ENCODE measurements around the gene PYGB. TPM values are rescaled to one million over a fixed set of nuclear protein-coding genes. Genes with fewer than 3 reads are reported as not detected.
A peak's percentile ranks its signal among the peaks of the same experiment; 100 is the strongest.

Gene PYGB
- polyA plus RNA-seq, 4 donors: 25.7 to 38.4 (median 32.7) TPM

GRCh38 chr20:25223765-25224720 lies 23.8 kb upstream of the PYGB start:
- DNase-seq (no peak), FAIRE-seq (no peak)
- 93 to 95% (median 94%) methylated on average over 24 of the region's 24 CpGs for WGBS, 3 donors
- H3K36me3 ChIP-seq (ENCODE audit: control insufficient read depth in 3 of 3, insufficient read depth in 2 of 3, low read depth in 1 of 3, low read length in 3 of 3): peaks cover 4 to 77% (median 6%) of the 10 kb centered on the region in 3 donors
- no peak overlapping the region for H3K4me3 ChIP-seq (ENCODE audit: low read depth in 1 of 3, low read length in 3 of 3)
- no peak overlapping the region for H3K27ac ChIP-seq (ENCODE audit: low read depth in 1 of 3, low read length in 2 of 3)
- H3K27me3 ChIP-seq (ENCODE audit: control insufficient read depth in 3 of 3, insufficient read depth in 3 of 3, low read length in 3 of 3): no peaks in the 10 kb centered on the region
- peaks cover 0 to 8% (median 0%) of the 10 kb centered on the region in 3 donors for H3K4me1 ChIP-seq (ENCODE audit: control insufficient read depth in 3 of 3, insufficient read depth in 2 of 3, low read depth in 1 of 3, low read length in 2 of 3)
- H3K9me3 ChIP-seq (ENCODE audit: control insufficient read depth in 2 of 2, insufficient read depth in 1 of 2, low read depth in 1 of 2, low read length in 1 of 2): no peaks in the 10 kb centered on the region

- 95 to 97% (median 97%) methylated on average over 15 to 16 of the region's 16 CpGs for WGBS, 3 donors
- Histone ChIP-seq H3K36me3 (ENCODE audit: control insufficient read depth in 3 of 3, insufficient read depth in 2 of 3, low read depth in 1 of 3, low read length in 3 of 3) (peaks cover 4 to 71% (median 6%) of the 10 kb centered on the region in 3 donors), H3K9me3 (ENCODE audit: control insufficient read depth in 2 of 2, insufficient read depth in 1 of 2, low read depth in 1 of 2, low read length in 1 of 2) (no peaks in the 10 kb centered on the region), H3K4me3 (ENCODE audit: low read depth in 1 of 3, low read length in 3 of 3) (no peak overlapping the region), H3K27ac (ENCODE audit: low read depth in 1 of 3, low read length in 2 of 3) (no peak overlapping the region), H3K27me3 (ENCODE audit: control insufficient read depth in 3 of 3, insufficient read depth in 3 of 3, low read length in 3 of 3) (no peaks in the 10 kb centered on the region), H3K4me1 (ENCODE audit: control insufficient read depth in 3 of 3, insufficient read depth in 2 of 3, low read depth in 1 of 3, low read length in 2 of 3) (peaks cover 0 to 8% (median 0%) of the 10 kb centered on the region in 3 donors)
- DNase-seq: no peak
- FAIRE-seq: no peak
These were observed 22.9 kb upstream of the PYGB start for GRCh38 chr20:25224941-25225340.

DNA sequence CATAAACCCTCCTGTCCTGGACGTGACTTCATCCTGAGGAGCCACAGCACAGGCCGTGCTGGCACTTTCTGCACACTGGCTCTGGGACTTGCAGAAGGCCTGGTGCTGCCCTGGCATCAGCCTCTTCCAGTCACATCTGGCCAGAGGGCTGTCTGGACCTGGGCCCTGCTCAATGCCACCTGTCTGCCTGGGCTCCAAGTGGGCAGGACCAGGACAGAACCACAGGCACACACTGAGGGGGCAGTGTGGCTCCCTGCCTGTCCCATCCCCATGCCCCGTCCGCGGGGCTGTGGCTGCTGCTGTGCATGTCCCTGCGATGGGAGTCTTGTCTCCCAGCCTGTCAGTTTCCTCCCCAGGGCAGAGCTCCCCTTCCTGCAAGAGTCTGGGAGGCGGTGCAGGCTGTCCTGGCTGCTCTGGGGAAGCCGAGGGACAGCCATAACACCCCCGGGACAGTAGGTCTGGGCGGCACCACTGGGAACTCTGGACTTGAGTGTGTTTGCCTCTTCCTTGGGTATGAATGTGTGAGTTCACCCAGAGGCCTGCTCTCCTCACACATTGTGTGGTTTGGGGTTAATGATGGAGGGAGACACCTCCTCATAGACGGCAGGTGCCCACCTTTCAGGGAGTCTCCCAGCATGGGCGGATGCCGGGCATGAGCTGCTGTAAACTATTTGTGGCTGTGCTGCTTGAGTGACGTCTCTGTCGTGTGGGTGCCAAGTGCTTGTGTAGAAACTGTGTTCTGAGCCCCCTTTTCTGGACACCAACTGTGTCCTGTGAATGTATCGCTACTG lies 22.0 kb upstream of the PYGB start:
- H3K27me3 ChIP-seq (ENCODE audit: control insufficient read depth in 3 of 3, insufficient read depth in 3 of 3, low read length in 3 of 3): no peaks in the 10 kb centered on the region
- DNase-seq (no peak), FAIRE-seq (no peak)
- no peaks in the 10 kb centered on the region for H3K9me3 ChIP-seq (ENCODE audit: control insufficient read depth in 2 of 2, insufficient read depth in 1 of 2, low read depth in 1 of 2, low read length in 1 of 2)
- H3K4me3 ChIP-seq (ENCODE audit: low read depth in 1 of 3, low read length in 3 of 3): no peak overlapping the region
- peaks cover 4 to 62% (median 5%) of the 10 kb centered on the region in 3 donors for H3K36me3 ChIP-seq (ENCODE audit: control insufficient read depth in 3 of 3, insufficient read depth in 2 of 3, low read depth in 1 of 3, low read length in 3 of 3)
- no peak overlapping the region for H3K27ac ChIP-seq (ENCODE audit: low read depth in 1 of 3, low read length in 2 of 3)
- H3K4me1 ChIP-seq (ENCODE audit: control insufficient read depth in 3 of 3, insufficient read depth in 2 of 3, low read depth in 1 of 3, low read length in 2 of 3): peaks cover 0 to 8% (median 0%) of the 10 kb centered on the region in 3 donors
- WGBS, 3 donors: 93 to 98% (median 94%) methylated on average over 16 of the region's 16 CpGs

- WGBS, 3 donors: 81 to 88% (median 82%) methylated on average over 25 to 28 of the region's 28 CpGs
- DNase-seq: no peak
- H3K27me3 ChIP-seq (ENCODE audit: control insufficient read depth in 3 of 3, insufficient read depth in 3 of 3, low read length in 3 of 3): no peaks in the 10 kb centered on the region
- H3K27ac ChIP-seq (ENCODE audit: low read depth in 1 of 3, low read length in 2 of 3): no peak overlapping the region
- no peak overlapping the region for H3K4me3 ChIP-seq (ENCODE audit: low read depth in 1 of 3, low read length in 3 of 3)
- peaks cover 0 to 8% (median 0%) of the 10 kb centered on the region in 3 donors for H3K4me1 ChIP-seq (ENCODE audit: control insufficient read depth in 3 of 3, insufficient read depth in 2 of 3, low read depth in 1 of 3, low read length in 2 of 3)
- H3K36me3 ChIP-seq (ENCODE audit: control insufficient read depth in 3 of 3, insufficient read depth in 2 of 3, low read depth in 1 of 3, low read length in 3 of 3): peaks cover 1 to 54% (median 3%) of the 10 kb centered on the region in 3 donors
- no peak for FAIRE-seq
- no peaks in the 10 kb centered on the region for H3K9me3 ChIP-seq (ENCODE audit: control insufficient read depth in 2 of 2, insufficient read depth in 1 of 2, low read depth in 1 of 2, low read length in 1 of 2)
These were observed 21.2 kb upstream of the PYGB start for GRCh38 chr20:25226433-25227316.

DNA sequence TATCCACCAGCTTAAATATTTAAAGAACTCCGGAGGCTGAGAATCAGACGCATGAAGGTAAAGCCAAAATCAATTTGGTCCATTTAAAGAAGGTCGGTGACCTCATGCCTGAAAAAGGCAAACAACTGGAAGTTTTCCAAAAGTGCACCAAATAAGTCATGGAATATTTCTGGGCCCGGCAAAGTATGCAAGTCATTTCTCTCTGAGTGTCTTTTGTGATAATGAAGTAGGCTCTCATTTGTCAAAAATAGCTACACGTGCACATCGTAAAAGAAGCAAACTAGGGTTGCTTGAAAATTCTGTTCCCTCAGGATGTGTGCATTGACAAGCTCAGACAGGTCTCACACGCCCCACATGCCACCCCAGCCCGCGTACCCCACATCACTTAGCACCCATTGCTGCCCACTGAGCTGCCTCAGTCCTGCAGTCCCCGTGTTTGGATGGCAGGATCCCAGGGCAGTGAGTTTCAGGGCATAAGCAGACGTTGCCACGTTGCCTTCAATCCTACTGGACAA lies 20.5 kb upstream of the PYGB start:
- DNase-seq: no peak
- no peak for FAIRE-seq
- no peaks in the 10 kb centered on the region for H3K27me3 ChIP-seq (ENCODE audit: control insufficient read depth in 3 of 3, insufficient read depth in 3 of 3, low read length in 3 of 3)
- no peaks in the 10 kb centered on the region for H3K9me3 ChIP-seq (ENCODE audit: control insufficient read depth in 2 of 2, insufficient read depth in 1 of 2, low read depth in 1 of 2, low read length in 1 of 2)
- H3K36me3 ChIP-seq (ENCODE audit: control insufficient read depth in 3 of 3, insufficient read depth in 2 of 3, low read depth in 1 of 3, low read length in 3 of 3): peaks cover 0 to 47% (median 3%) of the 10 kb centered on the region in 3 donors
- WGBS, 3 donors: 65 to 76% (median 74%) methylated on average over 12 of the region's 12 CpGs
- no peak overlapping the region for H3K4me3 ChIP-seq (ENCODE audit: low read depth in 1 of 3, low read length in 3 of 3)
- peaks cover 0 to 4% (median 0%) of the 10 kb centered on the region in 3 donors for H3K4me1 ChIP-seq (ENCODE audit: control insufficient read depth in 3 of 3, insufficient read depth in 2 of 3, low read depth in 1 of 3, low read length in 2 of 3)
- H3K27ac ChIP-seq (ENCODE audit: low read depth in 1 of 3, low read length in 2 of 3): peak overlapping the region in 1 of 3 donors; percentile 7

- Histone ChIP-seq H3K4me3 (ENCODE audit: low read depth in 1 of 3, low read length in 3 of 3) (no peak overlapping the region), H3K9me3 (ENCODE audit: control insufficient read depth in 2 of 2, insufficient read depth in 1 of 2, low read depth in 1 of 2, low read length in 1 of 2) (no peaks in the 10 kb centered on the region), H3K36me3 (ENCODE audit: control insufficient read depth in 3 of 3, insufficient read depth in 2 of 3, low read depth in 1 of 3, low read length in 3 of 3) (peaks cover 0 to 29% (median 3%) of the 10 kb centered on the region in 3 donors), H3K27me3 (ENCODE audit: control insufficient read depth in 3 of 3, insufficient read depth in 3 of 3, low read length in 3 of 3) (no peaks in the 10 kb centered on the region), H3K4me1 (ENCODE audit: control insufficient read depth in 3 of 3, insufficient read depth in 2 of 3, low read depth in 1 of 3, low read length in 2 of 3) (peaks cover 0 to under 1% (median 0%) of the 10 kb centered on the region in 3 donors), H3K27ac (ENCODE audit: low read depth in 1 of 3, low read length in 2 of 3) (no peak overlapping the region)
- DNase-seq (no peak), FAIRE-seq (no peak)
- WGBS, 3 donors: 90 to 91% (median 90%) methylated on average over 23 of the region's 23 CpGs
These were observed 18.3 kb upstream of the PYGB start for GRCh38 chr20:25229486-25230165.

GRCh38 chr20:25230166-25230831 lies 17.6 kb upstream of the PYGB start:
- DNase-seq (no peak), FAIRE-seq (no peak)
- WGBS, 3 donors: 78 to 84% (median 84%) methylated on average over 8 of the region's 8 CpGs
- no peak overlapping the region for H3K4me3 ChIP-seq (ENCODE audit: low read depth in 1 of 3, low read length in 3 of 3)
- H3K4me1 ChIP-seq (ENCODE audit: control insufficient read depth in 3 of 3, insufficient read depth in 2 of 3, low read depth in 1 of 3, low read length in 2 of 3): peaks cover 0 to 5% (median 0%) of the 10 kb centered on the region in 3 donors
- peaks cover 0 to 22% (median 3%) of the 10 kb centered on the region in 3 donors for H3K36me3 ChIP-seq (ENCODE audit: control insufficient read depth in 3 of 3, insufficient read depth in 2 of 3, low read depth in 1 of 3, low read length in 3 of 3)
- H3K27me3 ChIP-seq (ENCODE audit: control insufficient read depth in 3 of 3, insufficient read depth in 3 of 3, low read length in 3 of 3): no peaks in the 10 kb centered on the region
- H3K27ac ChIP-seq (ENCODE audit: low read depth in 1 of 3, low read length in 2 of 3): no peak overlapping the region
- H3K9me3 ChIP-seq (ENCODE audit: control insufficient read depth in 2 of 2, insufficient read depth in 1 of 2, low read depth in 1 of 2, low read length in 1 of 2): no peaks in the 10 kb centered on the region
